HUES6 (cell line): ENCODE results near the gene ARHGAP15.

Experiments used
- H3K27ac ChIP-seq: 2 replicates; pipeline ENCODE4 v1.7.0; 2013; ENCODE audit warnings: low read depth, mild to moderate bottlenecking, low read length, inconsistent platforms
- H3K27me3 ChIP-seq: 2 replicates; pipeline ENCODE4 v1.6.1; 2013; ENCODE audit warnings: low read length; ENCODE audit not compliant: control insufficient read depth, insufficient read depth
- H3K36me3 ChIP-seq: 2 replicates; pipeline ENCODE4 v1.6.1; 2013; ENCODE audit warnings: low read length; ENCODE audit not compliant: control insufficient read depth, insufficient read depth
- H3K4me1 ChIP-seq: 2 replicates; pipeline ENCODE4 v1.6.1; 2013; ENCODE audit warnings: low read length; ENCODE audit not compliant: control insufficient read depth, insufficient read depth
- H3K4me3 ChIP-seq: 2 replicates; pipeline ENCODE4 v1.5.1; 2013; ENCODE audit warnings: low read depth, low read length
- H3K9ac ChIP-seq: one replicate; pipeline ENCODE4 v1.6.1; 2013; ENCODE audit warnings: mild to moderate bottlenecking, low read length
- H3K9me3 ChIP-seq: 2 replicates; pipeline ENCODE4 v1.6.1; 2013; ENCODE audit warnings: low read depth, low read length; ENCODE audit not compliant: control insufficient read depth, insufficient read depth

The ARHGAP15 gene

GRCh38 chr2:143736904-143737303 lies 607.7 kb downstream of the ARHGAP15 start:
- Histone ChIP-seq H3K4me3 (no peak overlapping the region), H3K9ac (no peak overlapping the region), H3K4me1 (peaks cover 8% of the 10 kb centered on the region; the same call in 1 of the 2 replicates), H3K36me3 (no peaks in the 10 kb centered on the region), H3K27ac (no peak overlapping the region), H3K27me3 (no peaks in the 10 kb centered on the region), H3K9me3 (no peaks in the 10 kb centered on the region)

GRCh38 chr2:143740431-143740830 lies 611.2 kb downstream of the ARHGAP15 start:
- no peak overlapping the region for H3K27ac ChIP-seq

GRCh38 chr2:143741205-143741604 lies 612.0 kb downstream of the ARHGAP15 start:
- no peak overlapping the region for H3K4me3 ChIP-seq
- no peaks in the 10 kb centered on the region for H3K27me3 ChIP-seq
- peaks cover 8% of the 10 kb centered on the region; the same call in 1 of the 2 replicates for H3K4me1 ChIP-seq
- no peaks in the 10 kb centered on the region for H3K36me3 ChIP-seq
- H3K9me3 ChIP-seq = no peaks in the 10 kb centered on the region
- no peak overlapping the region for H3K9ac ChIP-seq
- no peak overlapping the region for H3K27ac ChIP-seq

More at GRCh38 chr2:143740431-143740830, 611.2 kb downstream of the ARHGAP15 start:
- Histone ChIP-seq H3K36me3 (no peaks in the 10 kb centered on the region), H3K27me3 (no peaks in the 10 kb centered on the region), H3K4me3 (no peak overlapping the region), H3K9ac (no peak overlapping the region), H3K4me1 (peaks cover 8% of the 10 kb centered on the region; the same call in 1 of the 2 replicates), H3K9me3 (no peaks in the 10 kb centered on the region)

- Histone ChIP-seq H3K9me3 (no peaks in the 10 kb centered on the region), H3K36me3 (no peaks in the 10 kb centered on the region), H3K9ac (no peak overlapping the region), H3K4me1 (peaks cover 8% of the 10 kb centered on the region; the same call in 1 of the 2 replicates), H3K4me3 (no peak overlapping the region), H3K27me3 (no peaks in the 10 kb centered on the region), H3K27ac (no peak overlapping the region)
Measured at GRCh38 chr2:143742581-143742980, 613.4 kb downstream of the ARHGAP15 start.

- H3K4me1 ChIP-seq = peaks cover 8% of the 10 kb centered on the region; the same call in 1 of the 2 replicates
- no peak overlapping the region for H3K4me3 ChIP-seq
- no peaks in the 10 kb centered on the region for H3K27me3 ChIP-seq
- H3K27ac ChIP-seq = no peak overlapping the region
- no peaks in the 10 kb centered on the region for H3K9me3 ChIP-seq
- H3K36me3 ChIP-seq = no peaks in the 10 kb centered on the region
- no peak overlapping the region for H3K9ac ChIP-seq
Measured at GRCh38 chr2:143744114-143744513, 614.9 kb downstream of the ARHGAP15 start.

GRCh38 chr2:143745060-143745459 lies 615.8 kb downstream of the ARHGAP15 start:
- Histone ChIP-seq H3K9ac (no peak overlapping the region), H3K4me3 (no peak overlapping the region), H3K36me3 (no peaks in the 10 kb centered on the region), H3K27me3 (no peaks in the 10 kb centered on the region), H3K9me3 (no peaks in the 10 kb centered on the region), H3K4me1 (peaks cover 7% of the 10 kb centered on the region; the same call in 1 of the 2 replicates), H3K27ac (no peak overlapping the region)

- peaks cover 18% of the 10 kb centered on the region for H3K4me1 ChIP-seq
- no peaks in the 10 kb centered on the region for H3K27me3 ChIP-seq
- H3K27ac ChIP-seq = no peak overlapping the region
Measured at GRCh38 chr2:143754742-143755141, 625.5 kb downstream of the ARHGAP15 start.

GRCh38 chr2:143758629-143759330 lies 629.6 kb downstream of the ARHGAP15 start:
- Histone ChIP-seq H3K9ac (no peak overlapping the region), H3K36me3 (no peaks in the 10 kb centered on the region), H3K4me3 (no peak overlapping the region), H3K27me3 (no peaks in the 10 kb centered on the region), H3K9me3 (no peaks in the 10 kb centered on the region), H3K4me1 (peaks cover 39% of the 10 kb centered on the region), H3K27ac (no peak overlapping the region)

More at GRCh38 chr2:143754742-143755141, 625.5 kb downstream of the ARHGAP15 start:
- Histone ChIP-seq H3K4me3 (no peak overlapping the region), H3K9me3 (no peaks in the 10 kb centered on the region), H3K9ac (no peak overlapping the region), H3K36me3 (no peaks in the 10 kb centered on the region)

GRCh38 chr2:143759455-143759854 lies 630.2 kb downstream of the ARHGAP15 start:
- peaks cover 43% of the 10 kb centered on the region for H3K4me1 ChIP-seq
- H3K36me3 ChIP-seq = no peaks in the 10 kb centered on the region
- H3K9me3 ChIP-seq = no peaks in the 10 kb centered on the region
- no peaks in the 10 kb centered on the region for H3K27me3 ChIP-seq
- H3K27ac ChIP-seq = peak overlapping the region; percentile 5; the same call in 1 of the 2 replicates
- H3K9ac ChIP-seq = no peak overlapping the region
- no peak overlapping the region for H3K4me3 ChIP-seq

GRCh38 chr2:143762176-143762928 lies 633.1 kb downstream of the ARHGAP15 start:
- Histone ChIP-seq H3K27ac (peak overlapping the region; percentile 83), H3K9me3 (no peaks in the 10 kb centered on the region), H3K9ac (peak overlapping the region; percentile 5), H3K36me3 (no peaks in the 10 kb centered on the region), H3K4me1 (peaks cover 45% of the 10 kb centered on the region), H3K4me3 (no peak overlapping the region), H3K27me3 (no peaks in the 10 kb centered on the region)

- H3K36me3 ChIP-seq = no peaks in the 10 kb centered on the region
- H3K4me3 ChIP-seq = no peak overlapping the region
- no peak overlapping the region for H3K27ac ChIP-seq
- no peaks in the 10 kb centered on the region for H3K9me3 ChIP-seq
- H3K27me3 ChIP-seq = no peaks in the 10 kb centered on the region
- H3K4me1 ChIP-seq = peaks cover 32% of the 10 kb centered on the region
- H3K9ac ChIP-seq = no peak overlapping the region
Measured at GRCh38 chr2:143764261-143764660, 635.0 kb downstream of the ARHGAP15 start.
